Esophagus squamous epithelium (tissue), 5 donors: ENCODE data around the gene ASMTL. TPM values are rescaled to one million over a fixed set of nuclear protein-coding genes. Genes with fewer than 3 reads are reported as not detected.
"Not testable (repeated sequence)": the region's sequence is repeated elsewhere in the genome, so short reads cannot be mapped to it uniquely, and the experiment has no call there.

ENCODE experiments used
- DNase-seq: peaks from one replicate; lab custom pipeline; 2025; lab: John Stamatoyannopoulos, UW
- H3K27ac ChIP-seq, 4 donors: fragments of 200-600 bp; sonication (generic); one replicate each; pipeline ENCODE4 v1.5.1; 2016 to 2019; ENCODE audit warnings: mild to moderate bottlenecking in 1 of 4
- H3K27me3 ChIP-seq, 4 donors: fragments of 200-600 bp; sonication (generic); 1 replicate in 3 of 4; 2 replicates in 1 of 4; pipeline versions ENCODE4 v1.5.1 to v1.6.0; 2017 to 2021; ENCODE audit warnings: antibody characterized with exemption in 1 of 4
- H3K36me3 ChIP-seq, 3 donors: fragments of 200-600 bp; sonication (generic); one replicate each; pipeline ENCODE4 v1.5.1; 2016 to 2019
- H3K4me1 ChIP-seq, 3 donors: fragments of 200-600 bp; sonication (generic); one replicate each; pipeline ENCODE4 v1.5.1; 2017 to 2019
- H3K4me3 ChIP-seq, 4 donors: fragments of 200-600 bp; sonication (generic); 1 replicate in 3 of 4; 2 replicates in 1 of 4; pipeline ENCODE4 v1.5.1; 2016 to 2019; ENCODE audit warnings: mild to moderate bottlenecking in 2 of 4, moderate library complexity in 1 of 4
- H3K9me3 ChIP-seq, 3 donors: fragments of 200-600 bp; sonication (generic); one replicate each; pipeline ENCODE4 v1.5.1; 2016 to 2019
- POLR2A ChIP-seq, 4 donors: fragments of 450-650 bp; IDR thresholded peaks; one replicate each; pipeline ENCODE4 v1.6.1; 2017; ENCODE audit warnings: antibody characterized with exemption in 4 of 4, mild to moderate bottlenecking in 4 of 4, moderate library complexity in 3 of 4
- WGBS, 2 donors: methylation state at CpG; one replicate each; pipeline ENCODE4 v1.1.5; 2018; 5-methylcytosine and 5-hydroxymethylcytosine counted together
- intact Hi-C: fragments of 100-400 bp; cut with DNase I; formaldehyde crosslinking; loops from one replicate; pipeline ENCODE4 v1.15.0; 2022
- total RNA-seq, 4 donors: library from RNA; depleted of rRNA; stranded (reverse); fragments of >200 nt; gene quantifications; one replicate each; pipeline ENCODE4 v1.1.0, GENCODE V29; 2016
- TF ChIP-seq, protein P1 (sequence below), 6 experiments: fragments of 450-650 bp in 4 of 6; fragments of 200-600 bp in 2 of 6; sonication (generic) in 2 of 6; IDR thresholded peaks; one replicate each; pipeline ENCODE4 v1.5.1; 2016 to 2019; ENCODE audit warnings: antibody characterized with exemption in 6 of 6, mild to moderate bottlenecking in 4 of 6, moderate library complexity in 4 of 6
- donor health status: DM: yes; HTN: yes; CAD: no.

The ASMTL gene
- total RNA-seq, 4 donors from 2014 or later: 4.4 to 21.4 (median 11.1) TPM

- Histone ChIP-seq H3K4me3 (no peak overlapping the region), H3K36me3 (peaks cover 5 to 70% (median 17%) of the 10 kb centered on the region in 3 donors), H3K27me3 (no peaks in the 10 kb centered on the region), H3K27ac (no peak overlapping the region), H3K9me3 (no peaks in the 10 kb centered on the region), H3K4me1 (no peaks in the 10 kb centered on the region)
- WGBS, 2 donors: 84 to 92% methylated on average over 13 to 24 of the region's 31 CpGs
- TF ChIP-seq, protein P1, sequence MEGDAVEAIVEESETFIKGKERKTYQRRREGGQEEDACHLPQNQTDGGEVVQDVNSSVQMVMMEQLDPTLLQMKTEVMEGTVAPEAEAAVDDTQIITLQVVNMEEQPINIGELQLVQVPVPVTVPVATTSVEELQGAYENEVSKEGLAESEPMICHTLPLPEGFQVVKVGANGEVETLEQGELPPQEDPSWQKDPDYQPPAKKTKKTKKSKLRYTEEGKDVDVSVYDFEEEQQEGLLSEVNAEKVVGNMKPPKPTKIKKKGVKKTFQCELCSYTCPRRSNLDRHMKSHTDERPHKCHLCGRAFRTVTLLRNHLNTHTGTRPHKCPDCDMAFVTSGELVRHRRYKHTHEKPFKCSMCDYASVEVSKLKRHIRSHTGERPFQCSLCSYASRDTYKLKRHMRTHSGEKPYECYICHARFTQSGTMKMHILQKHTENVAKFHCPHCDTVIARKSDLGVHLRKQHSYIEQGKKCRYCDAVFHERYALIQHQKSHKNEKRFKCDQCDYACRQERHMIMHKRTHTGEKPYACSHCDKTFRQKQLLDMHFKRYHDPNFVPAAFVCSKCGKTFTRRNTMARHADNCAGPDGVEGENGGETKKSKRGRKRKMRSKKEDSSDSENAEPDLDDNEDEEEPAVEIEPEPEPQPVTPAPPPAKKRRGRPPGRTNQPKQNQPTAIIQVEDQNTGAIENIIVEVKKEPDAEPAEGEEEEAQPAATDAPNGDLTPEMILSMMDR (IDR thresholded peaks at IDR 0.05): no peak
- no peak for TF ChIP-seq POLR2A (IDR thresholded peaks at IDR 0.05)
- intact Hi-C loops: no loop called here
- DNase-seq: no peak
These were observed 40.1 kb downstream of the ASMTL start for GRCh38 chrX:1412551-1413161.

DNA sequence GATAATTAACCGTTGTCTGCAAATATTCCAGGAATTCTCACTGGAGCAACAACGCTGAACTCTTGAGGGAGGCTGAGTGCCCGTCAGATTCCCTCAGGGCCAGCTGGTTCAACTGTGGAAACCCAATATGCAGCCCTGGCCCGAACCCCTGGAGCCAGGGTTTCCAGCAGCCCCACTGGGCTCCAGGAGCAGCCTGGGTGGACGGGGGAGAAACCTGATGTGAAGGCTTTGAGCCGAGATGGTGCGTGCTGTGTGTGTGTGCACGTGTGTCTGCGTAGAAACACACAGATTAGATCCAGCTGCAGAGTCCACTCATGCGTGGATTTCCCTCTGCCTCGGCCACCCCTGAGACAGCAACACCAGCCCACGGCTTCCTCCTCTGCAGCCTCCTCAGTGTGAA is 41.4 kb downstream of the ASMTL start:
- intact Hi-C loops: no loop called here
- WGBS, 2 donors: 62 to 73% methylated on average over 7 to 12 of the region's 12 CpGs
- Histone ChIP-seq H3K27ac (no peak overlapping the region), H3K4me3 (no peak overlapping the region), H3K36me3 (peaks cover 5 to 73% (median 21%) of the 10 kb centered on the region in 3 donors), H3K9me3 (no peaks in the 10 kb centered on the region), H3K4me1 (no peaks in the 10 kb centered on the region), H3K27me3 (no peaks in the 10 kb centered on the region)
- no peak for TF ChIP-seq POLR2A (IDR thresholded peaks at IDR 0.05)
- TF ChIP-seq, protein P1 (IDR thresholded peaks at IDR 0.05): no peak
- no peak for DNase-seq

DNA sequence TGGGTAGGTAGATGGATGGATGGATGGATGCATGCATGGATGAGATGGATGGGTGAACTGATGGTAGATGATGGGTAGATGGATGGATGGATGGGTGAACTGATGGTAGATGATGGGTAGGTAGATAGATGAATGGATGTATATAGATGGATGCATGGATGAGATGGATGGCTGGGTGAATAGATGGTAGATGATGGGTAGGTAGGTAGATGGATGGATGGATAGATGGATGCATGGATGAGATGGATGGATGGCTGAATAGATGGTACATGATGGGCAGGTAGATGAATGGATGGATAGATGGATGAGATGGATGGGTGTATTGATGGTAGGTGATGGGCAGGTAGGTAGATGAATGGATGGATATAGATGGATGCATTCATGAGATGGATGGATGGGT is 45.7 kb downstream of the ASMTL start:
- Histone ChIP-seq H3K27me3 (no peaks in the 10 kb centered on the region), H3K9me3 (no peaks in the 10 kb centered on the region), H3K27ac (no peak overlapping the region), H3K4me1 (no peaks in the 10 kb centered on the region), H3K4me3 (no peak overlapping the region), H3K36me3 (peaks cover 0 to 78% (median 28%) of the 10 kb centered on the region in 3 donors)
- intact Hi-C loops: no loop called here
- TF ChIP-seq, protein P1 (IDR thresholded peaks at IDR 0.05): no peak
- no peak for TF ChIP-seq POLR2A (IDR thresholded peaks at IDR 0.05)
- DNase-seq: no peak

DNA sequence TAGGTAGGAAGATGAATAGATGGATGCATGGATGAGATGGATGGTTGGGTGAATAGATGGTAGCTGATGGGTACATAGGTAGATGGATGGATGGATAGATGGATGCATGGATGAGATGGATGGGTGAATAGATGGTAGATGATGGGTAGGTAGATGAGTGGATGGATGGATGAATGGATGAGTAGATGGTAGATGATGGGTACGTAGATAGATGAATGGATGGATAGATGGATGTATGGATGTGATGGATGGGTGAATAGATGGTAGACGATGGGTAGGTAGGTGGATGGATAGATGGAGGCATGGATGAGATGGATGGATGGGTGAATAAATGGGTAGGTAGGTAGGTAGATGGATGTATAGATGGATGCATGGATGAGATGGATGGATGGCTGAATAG is 46.9 kb downstream of the ASMTL start:
- H3K27me3 ChIP-seq, H3K9me3 ChIP-seq, H3K4me3 ChIP-seq, H3K27ac ChIP-seq, DNase-seq, intact Hi-C loops, H3K4me1 ChIP-seq: not testable (repeated sequence)
- H3K36me3 ChIP-seq: peaks cover 0 to 79% (median 28%) of the 10 kb centered on the region in 3 donors
- 71 to 94% methylated on average over 2 of the region's 2 CpGs for WGBS, 2 donors

DNA sequence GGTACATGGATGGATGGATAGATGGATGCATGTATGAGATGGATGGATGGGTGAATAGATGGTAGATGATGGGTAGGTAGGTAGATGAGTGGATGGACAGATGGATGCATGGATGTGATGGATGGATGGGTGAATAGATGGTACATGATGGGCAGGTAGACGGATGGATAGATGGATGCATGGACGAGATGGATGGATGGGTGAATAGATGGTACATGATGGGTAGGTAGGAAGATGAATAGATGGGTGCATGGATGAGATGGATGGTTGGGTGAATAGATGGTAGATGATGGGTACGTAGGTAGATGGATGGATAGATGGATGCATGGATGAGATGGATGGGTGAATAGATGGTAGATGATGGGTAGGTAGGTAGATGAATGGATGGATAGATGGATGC is 48.8 kb downstream of the ASMTL start:
- H3K4me3 ChIP-seq, intact Hi-C loops, H3K27ac ChIP-seq, H3K9me3 ChIP-seq, H3K27me3 ChIP-seq, DNase-seq, H3K4me1 ChIP-seq: not testable (repeated sequence)
- 89 to 93% methylated on average over 3 of the region's 3 CpGs for WGBS, 2 donors
- peaks cover 0 to 90% (median 28%) of the 10 kb centered on the region in 3 donors for H3K36me3 ChIP-seq

- Histone ChIP-seq H3K4me3 (no peak overlapping the region), H3K9me3 (no peaks in the 10 kb centered on the region), H3K4me1 (peaks cover 0 to 8% (median 0%) of the 10 kb centered on the region in 3 donors), H3K36me3 (peaks cover 0 to 96% (median 28%) of the 10 kb centered on the region in 3 donors), H3K27me3 (no peaks in the 10 kb centered on the region), H3K27ac (no peak overlapping the region)
- TF ChIP-seq POLR2A (IDR thresholded peaks at IDR 0.05): no peak
- TF ChIP-seq, protein P1 (IDR thresholded peaks at IDR 0.05): no peak
- 100% methylated on average over 1 to 2 of the region's 10 CpGs for WGBS, 2 donors
- DNase-seq: no peak
- intact Hi-C loops: no loop called here
These were observed 49.5 kb downstream of the ASMTL start for GRCh38 chrX:1403228-1403627.
